SK-N-SH treated with all-trans-retinoic acid at 6 μM for 48 hours (cell line): ENCODE measurements around the gene CLTC.

Source experiments
- ARNTL ChIP-seq: fragments of 450-650 bp; formaldehyde crosslinking; IDR thresholded peaks from 2 replicates; pipeline ENCODE4 v1.5.0; 2020; ENCODE audit warnings: low read depth, mild to moderate bottlenecking, moderate library complexity, borderline replicate concordance
- CREB5 ChIP-seq: fragments of 250-450 bp; sonication (Bioruptor Pico); IDR thresholded peaks from 2 replicates; pipeline ENCODE4 v1.5.1; 2020; ENCODE audit warnings: low read depth, mild to moderate bottlenecking, moderate library complexity
- CSRNP3 ChIP-seq: fragments of 250-450 bp; sonication (Bioruptor Pico); IDR thresholded peaks from 2 replicates; pipeline ENCODE4 v1.5.1; 2021; ENCODE audit warnings: mild to moderate bottlenecking, moderate library complexity
- ISL1 ChIP-seq: fragments of 250-450 bp; sonication (Bioruptor Pico); IDR thresholded peaks from 2 replicates; pipeline ENCODE4 v2.1.2; 2022; ENCODE audit warnings: mild to moderate bottlenecking, moderate library complexity
- RARB ChIP-seq: fragments of 250-450 bp; sonication (Bioruptor Pico); IDR thresholded peaks from 2 replicates; pipeline ENCODE4 v1.8.0; 2021; ENCODE audit warnings: mild to moderate bottlenecking, moderate library complexity
- ZFP3 ChIP-seq: fragments of 250-450 bp; sonication (Bioruptor Pico); IDR thresholded peaks from 2 replicates; pipeline ENCODE4 v1.5.0; 2020; ENCODE audit warnings: mild to moderate bottlenecking, moderate library complexity
- TF ChIP-seq, protein P1 (sequence below): fragments of 250-450 bp; sonication (Bioruptor Pico); IDR thresholded peaks from 2 replicates; pipeline ENCODE4 v1.8.0; 2020; ENCODE audit warnings: mild to moderate bottlenecking, moderate library complexity, borderline replicate concordance

- TF ChIP-seq ARNTL = no peak
- no peak for TF ChIP-seq CREB5 (CRISPR knock-in tag)
- TF ChIP-seq, protein P1, sequence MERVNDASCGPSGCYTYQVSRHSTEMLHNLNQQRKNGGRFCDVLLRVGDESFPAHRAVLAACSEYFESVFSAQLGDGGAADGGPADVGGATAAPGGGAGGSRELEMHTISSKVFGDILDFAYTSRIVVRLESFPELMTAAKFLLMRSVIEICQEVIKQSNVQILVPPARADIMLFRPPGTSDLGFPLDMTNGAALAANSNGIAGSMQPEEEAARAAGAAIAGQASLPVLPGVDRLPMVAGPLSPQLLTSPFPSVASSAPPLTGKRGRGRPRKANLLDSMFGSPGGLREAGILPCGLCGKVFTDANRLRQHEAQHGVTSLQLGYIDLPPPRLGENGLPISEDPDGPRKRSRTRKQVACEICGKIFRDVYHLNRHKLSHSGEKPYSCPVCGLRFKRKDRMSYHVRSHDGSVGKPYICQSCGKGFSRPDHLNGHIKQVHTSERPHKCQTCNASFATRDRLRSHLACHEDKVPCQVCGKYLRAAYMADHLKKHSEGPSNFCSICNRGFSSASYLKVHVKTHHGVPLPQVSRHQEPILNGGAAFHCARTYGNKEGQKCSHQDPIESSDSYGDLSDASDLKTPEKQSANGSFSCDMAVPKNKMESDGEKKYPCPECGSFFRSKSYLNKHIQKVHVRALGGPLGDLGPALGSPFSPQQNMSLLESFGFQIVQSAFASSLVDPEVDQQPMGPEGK (CRISPR knock-in tag) = no peak
- TF ChIP-seq CSRNP3 (CRISPR knock-in tag) = no peak
- no peak for TF ChIP-seq ZFP3 (CRISPR knock-in tag)
- TF ChIP-seq RARB = no peak
- TF ChIP-seq ISL1 (CRISPR knock-in tag) = no peak
These were observed 80.1 kb downstream of the CLTC start for GRCh38 chr17:59699786-59700185.
